Type B pancreatic cell (in vitro differentiated cells): ENCODE measurements around the gene EPHB1. TPM values are rescaled to one million over a fixed set of nuclear protein-coding genes. Genes with fewer than 3 reads are reported as not detected.

Source experiments
- DNase-seq: peaks from one replicate; pipeline ENCODE4 v3.0.0; 2021; ENCODE audit warnings: mixed read lengths; ENCODE audit not compliant: unreplicated experiment; ENCODE audit errors: extremely low spot score
- H3K27ac Mint-ChIP-seq: 2 replicates; pipeline ENCODE4 v1.8.0; 2021; ENCODE audit warnings: mild to moderate bottlenecking, mixed read lengths
- H3K27me3 Mint-ChIP-seq: 2 replicates; pipeline ENCODE4 v1.8.0; 2021; ENCODE audit warnings: mixed read lengths
- H3K36me3 Mint-ChIP-seq: 2 replicates; pipeline ENCODE4 v1.8.0; 2021; ENCODE audit warnings: mixed read lengths
- H3K4me1 Mint-ChIP-seq: one replicate; pipeline ENCODE4 v1.8.0; 2021; ENCODE audit warnings: mixed read lengths; ENCODE audit not compliant: unreplicated experiment
- H3K4me3 Mint-ChIP-seq: 2 replicates; pipeline ENCODE4 v1.8.0; 2021; ENCODE audit warnings: mild to moderate bottlenecking, mixed read lengths
- H3K9me3 Mint-ChIP-seq: 2 replicates; pipeline ENCODE4 v1.8.0; 2021; ENCODE audit warnings: mixed read lengths
- CTCF ChIP-seq: fragments of 200-600 bp; sonication (generic); conservative IDR thresholded peaks from 2 replicates; pipeline ENCODE4 v1.5.0; 2021; ENCODE audit warnings: antibody characterized with exemption, mild to moderate bottlenecking
- total RNA-seq: library from RNA; stranded (reverse); gene quantifications from 2 replicates; pipeline ENCODE4 v1.2.1, GENCODE V29; 2021; ENCODE audit warnings: low replicate concordance

The EPHB1 gene
- total RNA-seq, 1 donor from 2014 or later, result 9.1 TPM

GRCh38 chr3:134874737-134875413 is 79.8 kb downstream of the EPHB1 start:
- H3K9me3 Mint-ChIP-seq, result no peaks in the 10 kb centered on the region
- no peak overlapping the region for H3K27ac Mint-ChIP-seq
- TF ChIP-seq CTCF, result no peak
- H3K36me3 Mint-ChIP-seq, result no peaks in the 10 kb centered on the region
- no peak for DNase-seq
- no peak overlapping the region for H3K4me3 Mint-ChIP-seq
- H3K27me3 Mint-ChIP-seq, result peaks cover 27% of the 10 kb centered on the region
- H3K4me1 Mint-ChIP-seq, result no peaks in the 10 kb centered on the region

GRCh38 chr3:134876836-134877235 is 81.8 kb downstream of the EPHB1 start:
- H3K27me3 Mint-ChIP-seq, result peaks cover 36% of the 10 kb centered on the region
- H3K9me3 Mint-ChIP-seq, result no peaks in the 10 kb centered on the region
- no peak overlapping the region for H3K4me3 Mint-ChIP-seq
- DNase-seq, result no peak
- no peak for TF ChIP-seq CTCF
- no peaks in the 10 kb centered on the region for H3K4me1 Mint-ChIP-seq
- no peak overlapping the region for H3K27ac Mint-ChIP-seq
- no peaks in the 10 kb centered on the region for H3K36me3 Mint-ChIP-seq

GRCh38 chr3:134877788-134878187 is 82.7 kb downstream of the EPHB1 start:
- TF ChIP-seq CTCF, result no peak
- no peaks in the 10 kb centered on the region for H3K9me3 Mint-ChIP-seq
- DNase-seq, result no peak
- H3K27ac Mint-ChIP-seq, result no peak overlapping the region
- H3K36me3 Mint-ChIP-seq, result no peaks in the 10 kb centered on the region
- peaks cover 35% of the 10 kb centered on the region for H3K27me3 Mint-ChIP-seq
- no peak overlapping the region for H3K4me3 Mint-ChIP-seq
- no peaks in the 10 kb centered on the region for H3K4me1 Mint-ChIP-seq

GRCh38 chr3:134879990-134880389 is 84.9 kb downstream of the EPHB1 start:
- no peak for DNase-seq
- Mint-ChIP-seq H3K4me1 (no peaks in the 10 kb centered on the region), H3K36me3 (no peaks in the 10 kb centered on the region), H3K27me3 (peaks cover 39% of the 10 kb centered on the region), H3K4me3 (no peak overlapping the region), H3K27ac (no peak overlapping the region), H3K9me3 (no peaks in the 10 kb centered on the region)
- no peak for TF ChIP-seq CTCF

- H3K4me1 Mint-ChIP-seq, result no peaks in the 10 kb centered on the region
Observed at GRCh38 chr3:134880431-134880830, 85.4 kb downstream of the EPHB1 start.

More at GRCh38 chr3:134880431-134880830, 85.4 kb downstream of the EPHB1 start:
- H3K4me3 Mint-ChIP-seq, result no peak overlapping the region
- peaks cover 43% of the 10 kb centered on the region for H3K27me3 Mint-ChIP-seq
- TF ChIP-seq CTCF, result no peak
- DNase-seq, result no peak
- no peak overlapping the region for H3K27ac Mint-ChIP-seq
- H3K36me3 Mint-ChIP-seq, result no peaks in the 10 kb centered on the region
- no peaks in the 10 kb centered on the region for H3K9me3 Mint-ChIP-seq
